ENCODE measurements around the gene GRM4.

The GRM4 gene

GRCh38 chr6:34108176-34108575 lies 37.7 kb downstream of the GRM4 start:
- no peak for DNase-seq (ENCODE audit: low read depth in 2 of 2)

- DNase-seq (ENCODE audit: low read depth in 2 of 2), result no peak
These were observed 39.0 kb downstream of the GRM4 start for GRCh38 chr6:34106900-34107299.

- no peak for DNase-seq (ENCODE audit: low read depth in 2 of 2)
These were observed 39.5 kb downstream of the GRM4 start for GRCh38 chr6:34106421-34106820.

GRCh38 chr6:34104628-34105027 lies 41.3 kb downstream of the GRM4 start:
- no peak for DNase-seq (ENCODE audit: low read depth in 2 of 2)

DNA sequence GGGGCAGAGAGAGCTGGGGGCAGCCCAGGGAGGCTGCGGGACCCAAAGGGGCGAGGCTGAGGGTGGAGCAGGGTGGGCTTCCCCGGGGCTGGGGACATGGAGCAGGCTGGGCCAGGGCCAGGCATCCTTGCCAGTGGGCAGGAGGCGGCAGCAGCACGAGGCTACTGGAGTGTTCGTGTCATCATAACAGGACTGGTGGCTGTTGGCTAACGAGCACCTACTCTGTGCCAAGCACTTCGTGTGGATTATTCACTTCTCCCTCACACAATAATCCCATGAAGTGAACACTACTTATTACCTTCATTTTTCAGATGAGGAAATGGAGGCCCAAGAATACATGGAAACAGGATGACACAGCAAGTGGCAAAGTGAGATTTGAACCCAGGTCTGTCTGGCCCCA lies 41.7 kb downstream of the GRM4 start:
- no peak for DNase-seq (ENCODE audit: low read depth in 2 of 2)

GRCh38 chr6:34103321-34103720 lies 42.6 kb downstream of the GRM4 start:
- DNase-seq (ENCODE audit: low read depth in 2 of 2), result no peak

DNA sequence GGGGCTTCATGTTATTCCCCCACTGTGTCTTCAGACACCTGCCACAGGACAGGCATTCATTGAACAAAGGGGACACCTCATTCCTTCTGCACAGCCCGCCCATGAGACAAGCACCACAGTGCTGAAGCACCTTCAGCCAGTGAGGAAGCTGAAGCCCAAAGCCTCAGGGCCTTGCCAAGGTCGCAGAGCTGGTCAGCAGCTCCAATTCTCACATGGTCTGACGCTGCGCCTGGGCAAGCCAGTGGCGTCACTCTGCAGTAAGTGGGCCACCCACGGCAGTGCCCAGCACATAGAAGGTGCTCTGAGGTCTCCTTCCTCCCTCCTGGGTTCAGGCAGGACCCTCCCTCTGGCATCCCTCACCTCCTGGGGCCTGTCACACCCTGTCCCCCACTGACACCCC lies 43.2 kb downstream of the GRM4 start:
- no peak for DNase-seq (ENCODE audit: low read depth in 2 of 2)

DNA sequence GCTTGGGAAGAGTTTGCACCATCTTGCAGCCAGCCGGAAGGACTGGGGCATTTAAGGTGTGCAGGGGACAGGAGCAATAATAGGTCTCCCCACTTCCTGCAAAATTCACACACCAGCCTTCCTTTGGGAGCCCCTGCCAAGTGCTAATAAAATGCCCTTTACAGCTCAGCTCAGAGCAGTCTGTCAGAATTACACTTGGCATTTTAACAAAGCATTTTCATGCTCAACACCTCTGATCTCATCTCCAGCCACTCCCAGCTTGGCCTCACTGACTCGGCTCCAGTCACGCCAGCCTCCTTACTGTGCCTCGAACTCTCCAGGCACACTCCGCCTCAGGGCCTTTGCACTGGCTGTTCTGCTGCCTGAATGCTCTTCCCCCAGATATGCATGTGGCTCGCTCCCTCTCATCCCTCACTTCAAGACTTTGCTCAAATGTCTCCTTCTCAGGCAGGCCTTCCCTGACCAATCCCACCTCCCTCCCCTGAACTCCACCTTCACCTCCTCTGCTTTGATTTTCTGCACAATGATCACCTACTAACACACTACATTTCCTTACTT lies 43.7 kb downstream of the GRM4 start:
- no peak for DNase-seq (ENCODE audit: low read depth in 2 of 2)

DNA sequence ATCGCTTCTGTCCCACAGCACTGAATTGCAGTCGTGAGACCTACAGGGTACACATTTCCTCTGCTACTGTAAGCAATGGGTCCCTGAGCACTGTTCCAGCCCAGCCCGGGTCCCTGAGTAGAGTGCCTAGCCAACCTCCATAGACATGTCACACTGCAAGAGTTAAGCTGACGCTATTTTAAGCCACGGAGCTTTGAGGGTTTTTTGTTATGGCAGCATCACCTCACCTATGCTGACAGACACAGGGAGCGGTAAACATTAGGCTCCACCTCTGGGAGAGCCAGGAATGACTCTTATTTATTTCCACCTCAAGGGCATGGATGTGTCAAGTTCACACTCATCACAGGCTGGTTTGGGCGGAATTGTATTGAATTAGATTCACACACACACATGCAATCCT lies 45.1 kb downstream of the GRM4 start:
- DNase-seq (ENCODE audit: low read depth in 2 of 2), result no peak

DNA sequence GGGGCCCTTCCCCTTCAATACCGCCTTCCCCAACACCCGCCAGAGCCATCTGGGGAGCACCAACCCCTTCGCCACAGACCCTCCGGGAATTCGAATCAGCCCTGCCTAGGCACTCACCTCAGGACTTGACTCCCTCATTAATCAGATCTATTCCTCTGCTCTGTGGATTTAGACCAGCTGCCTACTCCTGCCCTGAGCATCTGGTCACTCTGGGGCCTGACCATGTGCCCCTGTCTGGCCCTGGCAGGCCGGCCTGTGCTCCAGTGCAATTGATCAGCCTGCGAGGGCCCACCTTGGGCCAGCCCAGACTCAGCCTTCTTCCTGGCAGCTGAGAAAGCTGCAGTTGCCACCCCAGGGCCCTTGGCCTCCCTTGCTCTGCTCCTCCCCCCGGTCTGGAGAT lies 46.0 kb downstream of the GRM4 start:
- DNase-seq (ENCODE audit: low read depth in 2 of 2), result no peak

DNA sequence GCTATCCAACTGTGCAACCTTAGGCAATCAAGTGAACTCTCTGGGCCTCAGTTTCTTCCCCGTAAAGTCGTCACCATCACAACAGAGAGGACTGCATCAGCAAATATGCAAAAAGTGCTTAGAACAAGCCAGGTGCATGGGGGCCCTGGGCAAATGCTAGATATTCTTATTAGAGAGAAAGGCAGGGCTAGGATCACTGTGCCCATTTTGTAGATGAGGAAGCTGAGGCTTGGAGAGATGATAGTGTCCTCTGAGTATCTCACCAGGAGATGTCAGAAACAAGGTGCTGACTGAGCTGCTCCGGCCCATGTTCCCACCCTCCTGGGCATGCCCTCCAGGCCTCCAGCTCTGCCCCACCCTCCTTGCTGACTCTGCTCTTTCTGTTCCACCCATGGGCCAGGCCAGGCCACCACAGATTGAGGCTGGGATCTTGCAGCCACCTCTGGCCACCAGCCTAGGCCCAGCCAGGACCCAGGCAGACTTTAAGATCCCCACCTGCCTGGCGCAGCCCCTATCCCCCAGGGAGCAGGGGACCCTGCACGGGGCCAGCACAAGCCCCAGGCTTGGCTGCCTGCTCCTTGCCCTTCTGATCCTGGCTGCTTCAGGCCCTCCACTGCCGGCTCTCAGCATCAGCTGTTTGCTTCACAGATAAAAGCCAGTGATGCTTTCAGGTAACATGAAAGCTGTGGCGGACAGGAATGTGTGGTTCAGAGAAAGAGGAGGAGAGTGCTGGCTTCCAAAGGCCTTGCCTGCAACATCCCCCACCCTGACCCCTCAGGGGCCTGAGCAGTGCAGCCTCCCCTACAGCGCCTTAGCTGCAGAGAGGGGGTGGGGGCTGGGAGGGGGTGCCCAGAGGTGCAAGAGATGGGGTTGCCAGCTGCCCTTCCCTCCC lies 47.6 kb downstream of the GRM4 start:
- no peak for DNase-seq (ENCODE audit: low read depth in 2 of 2)

GRCh38 chr6:34096814-34097213 lies 49.1 kb downstream of the GRM4 start:
- no peak for DNase-seq (ENCODE audit: low read depth in 2 of 2)

DNA sequence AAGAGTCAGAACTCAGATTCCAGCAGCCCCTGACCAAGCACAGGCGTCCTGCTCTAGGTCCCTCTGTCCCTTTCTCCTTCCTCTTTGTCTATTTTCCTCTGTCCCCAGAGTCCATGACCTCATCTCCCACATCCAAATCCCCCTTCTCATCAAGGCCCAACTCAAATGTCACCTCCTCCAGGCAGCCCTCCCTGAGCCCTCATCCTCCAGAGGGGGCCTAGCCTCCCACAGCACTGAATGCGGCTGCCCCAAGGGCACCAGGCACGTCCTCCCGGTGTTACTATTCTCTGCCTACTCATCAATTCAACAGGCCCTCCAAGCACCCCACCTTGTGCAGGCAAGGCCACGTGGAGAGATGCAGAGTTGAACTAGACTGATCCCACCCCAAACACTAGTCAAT lies 49.7 kb downstream of the GRM4 start:
- no peak for DNase-seq (ENCODE audit: low read depth in 2 of 2)

DNA sequence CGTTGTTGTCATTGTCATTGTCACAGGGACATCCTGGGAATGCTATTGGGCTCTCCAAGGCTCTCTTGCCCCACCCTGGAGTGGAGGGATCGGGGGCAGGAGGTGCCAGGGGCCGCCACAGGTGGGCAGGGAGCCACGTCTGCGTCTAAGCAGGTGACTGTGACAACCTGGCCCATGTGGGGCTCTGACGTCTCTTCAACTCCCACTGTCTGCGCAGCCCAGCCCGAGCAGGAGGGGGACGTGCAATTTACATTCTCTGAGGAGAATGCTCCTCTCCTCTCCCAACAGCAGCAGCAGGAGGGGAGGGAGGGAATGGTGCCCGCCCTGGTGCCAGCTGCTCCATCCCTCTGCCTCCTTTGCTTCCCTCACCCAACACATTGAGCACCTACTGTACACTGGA lies 50.1 kb downstream of the GRM4 start:
- DNase-seq (ENCODE audit: low read depth in 2 of 2), result no peak

GRCh38 chr6:34095136-34095505 lies 50.8 kb downstream of the GRM4 start:
- DNase-seq (ENCODE audit: low read depth in 2 of 2), result no peak

- no peak for DNase-seq (ENCODE audit: low read depth in 2 of 2)
These were observed 51.3 kb downstream of the GRM4 start for GRCh38 chr6:34094474-34095135.

DNA sequence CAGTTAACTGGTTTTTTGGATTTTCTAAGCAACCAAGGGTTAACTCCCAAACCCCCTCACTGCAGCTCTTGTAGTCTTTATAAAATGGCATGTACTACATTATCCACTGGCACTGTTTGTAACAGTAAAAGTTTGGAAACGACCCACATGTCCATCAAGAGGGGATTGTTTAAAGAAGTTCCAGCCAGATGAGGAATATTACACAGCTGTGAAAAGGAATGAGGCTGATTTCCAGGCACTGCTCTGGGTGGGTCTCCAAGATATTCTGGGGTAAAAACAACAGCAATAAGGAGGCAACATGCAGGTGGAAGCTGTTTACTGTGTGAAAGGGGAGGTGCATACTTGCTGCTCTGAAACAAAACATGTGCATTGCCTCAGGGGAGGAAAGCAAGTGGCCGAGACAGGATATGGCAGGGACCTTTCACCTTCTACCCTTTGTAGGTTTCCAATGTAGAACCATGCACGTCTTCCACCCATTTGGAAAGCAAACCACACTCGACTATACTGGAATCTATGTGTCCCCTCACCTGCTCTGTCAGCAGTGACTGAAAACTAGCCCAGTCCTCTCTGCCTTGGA lies 51.9 kb downstream of the GRM4 start:
- no peak for DNase-seq (ENCODE audit: low read depth in 2 of 2)

GRCh38 chr6:34093206-34093605 lies 52.7 kb downstream of the GRM4 start:
- DNase-seq (ENCODE audit: low read depth in 2 of 2), result no peak

GRCh38 chr6:34092631-34093030 lies 53.3 kb downstream of the GRM4 start:
- no peak for DNase-seq (ENCODE audit: low read depth in 2 of 2)

DNA sequence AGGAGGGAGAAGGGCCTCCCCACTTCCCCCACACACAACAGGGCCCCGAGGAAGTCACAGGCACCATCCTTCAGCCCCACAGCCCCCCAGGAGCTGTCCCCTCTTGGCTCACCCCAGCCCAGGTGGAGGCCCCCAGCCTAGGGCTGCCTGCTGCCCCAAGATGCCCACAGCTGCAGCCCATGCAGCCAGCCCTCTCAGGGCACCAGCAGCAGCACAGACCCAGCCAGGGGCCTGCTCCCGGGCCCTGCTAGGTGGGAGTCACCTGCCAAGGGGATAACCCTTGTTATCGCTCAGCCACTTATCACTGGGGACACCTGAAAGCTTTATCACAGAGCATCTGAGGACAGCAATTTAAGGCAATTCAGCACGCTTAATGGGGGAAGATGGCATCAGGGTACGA lies 55.0 kb downstream of the GRM4 start:
- no peak for DNase-seq (ENCODE audit: low read depth in 2 of 2)

- no peak for DNase-seq (ENCODE audit: low read depth in 2 of 2)
These were observed 55.4 kb downstream of the GRM4 start for GRCh38 chr6:34090529-34090928.

GRCh38 chr6:34086558-34086957 lies 59.3 kb downstream of the GRM4 start:
- no peak for DNase-seq (ENCODE audit: low read depth in 2 of 2)
